RPMI7951 (cell line): ENCODE data around the gene NEBL. TPM values are rescaled to one million over a fixed set of nuclear protein-coding genes. Genes with fewer than 3 reads are reported as not detected.

Experiments used
- DNase-seq: peaks from one replicate; pipeline ENCODE4 v3.0.0-alpha.2; 2012; ENCODE audit warnings: low read depth
- total RNA-seq: library from RNA; depleted of rRNA; stranded (reverse); fragments of >200 nt; shearing (Covaris generic); gene quantifications from 2 replicates; pipeline ENCODE4 v1.2.3, GENCODE V29; 2014

Gene NEBL
- total RNA-seq, 1 experiment from 2014 or later = under 0.01 TPM

DNA sequence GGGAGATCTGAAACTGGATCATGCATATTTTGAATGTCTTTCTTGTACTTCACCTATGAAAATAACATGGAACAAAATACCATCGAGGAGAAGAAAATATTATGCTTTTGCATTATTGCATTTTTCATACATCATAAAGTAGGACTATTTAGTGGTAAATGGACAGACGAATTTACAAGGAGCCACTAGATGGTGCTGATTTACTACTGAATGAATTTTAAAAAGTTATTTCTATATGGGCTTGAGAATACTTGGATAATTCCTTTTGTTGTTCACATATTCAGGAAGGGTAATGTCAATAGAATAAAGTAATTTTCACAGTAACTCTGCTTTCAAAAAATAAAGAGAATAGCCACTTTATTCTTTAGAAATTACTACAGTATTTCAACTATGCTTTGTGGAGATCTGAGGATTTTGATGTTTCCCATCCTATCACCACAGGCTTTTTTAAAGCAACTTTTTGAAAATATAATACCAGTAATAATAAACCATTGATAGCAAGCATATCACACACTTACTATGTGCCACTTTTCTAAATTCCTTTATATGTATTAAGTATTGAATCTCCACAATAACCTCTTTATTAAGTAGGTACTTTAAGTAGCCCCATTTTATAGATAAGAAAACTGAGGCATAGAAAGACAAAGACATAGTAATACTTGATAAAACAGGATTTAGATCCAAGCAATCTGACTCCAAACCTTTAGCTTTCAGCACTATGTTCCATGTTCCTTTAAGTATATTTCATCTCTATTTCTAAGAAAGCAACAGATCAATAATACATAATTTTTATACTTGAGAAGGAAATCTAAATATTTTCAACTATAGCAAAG is 38.6 kb downstream of the NEBL start:
- DNase-seq = peak; percentile 35

GRCh38 chr10:20856484-20856883 is 40.6 kb downstream of the NEBL start:
- DNase-seq = no peak

DNA sequence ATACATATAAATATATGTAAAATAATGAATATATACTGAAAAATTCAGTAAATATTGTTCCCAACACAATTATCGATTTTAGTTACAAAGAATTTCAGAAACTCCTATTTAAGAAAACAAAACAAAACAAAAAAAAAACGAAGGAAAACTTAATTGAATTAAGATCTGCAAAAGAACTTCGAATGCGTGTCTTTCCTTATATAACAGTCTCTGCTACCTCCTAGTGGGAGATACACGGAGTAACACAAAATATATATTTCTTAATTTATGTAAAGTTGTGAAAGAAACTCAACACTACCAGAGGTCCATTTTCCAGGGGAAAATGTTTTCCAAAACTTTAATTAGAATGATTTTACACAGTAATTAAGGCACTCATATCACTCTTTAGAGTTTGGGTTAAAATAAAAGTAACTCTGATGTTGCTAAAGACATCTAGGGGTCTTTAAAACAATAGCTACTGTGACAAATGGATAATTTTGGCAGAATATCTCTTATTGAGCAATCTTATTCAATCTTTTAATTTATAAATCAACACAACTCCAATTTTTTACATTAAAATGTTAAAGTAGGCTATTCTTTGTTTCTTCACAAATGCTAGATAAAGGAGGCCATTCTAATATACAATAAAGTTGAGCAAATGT is 41.6 kb downstream of the NEBL start:
- DNase-seq = peak; percentile 31

DNA sequence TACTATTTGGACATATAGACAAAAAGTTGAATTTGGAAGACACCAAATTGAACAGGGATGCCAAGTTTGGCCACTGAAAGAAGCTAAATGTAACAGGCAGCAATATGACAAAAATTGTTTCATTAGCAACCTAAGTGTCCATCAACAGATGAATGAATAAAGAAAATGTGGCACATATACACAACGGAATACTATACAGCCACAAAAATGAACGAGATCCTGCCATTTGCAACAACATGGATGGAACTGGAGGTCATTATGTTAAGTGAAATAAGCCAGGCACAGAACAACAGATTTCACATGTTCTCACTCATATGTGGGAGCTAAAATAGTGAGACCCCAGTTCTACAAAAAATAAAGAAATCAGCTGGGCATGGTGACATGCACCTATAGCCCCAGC is 43.8 kb downstream of the NEBL start:
- no peak for DNase-seq

GRCh38 chr10:20852303-20852702 is 44.8 kb downstream of the NEBL start:
- DNase-seq = no peak

DNA sequence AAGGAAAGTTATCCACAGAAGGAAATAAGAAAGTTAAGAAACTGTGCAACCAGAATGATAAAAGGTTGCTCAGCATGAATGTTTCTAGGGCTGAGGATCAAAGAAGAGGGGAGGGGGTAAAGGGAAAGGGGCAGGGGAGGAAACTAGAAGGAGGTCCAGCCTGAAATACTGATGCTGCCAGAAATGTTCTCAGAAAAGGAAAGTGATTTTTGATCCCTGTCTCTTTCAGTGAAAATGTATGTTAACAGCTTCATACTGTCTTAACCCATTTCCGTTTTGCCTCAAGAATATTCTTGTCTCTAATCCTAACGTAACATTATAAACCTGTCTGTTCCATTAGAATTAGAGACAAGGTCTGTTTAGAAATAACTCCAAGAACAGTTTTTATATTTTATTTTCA is 49.6 kb downstream of the NEBL start:
- DNase-seq = no peak

- no peak for DNase-seq
Observed at GRCh38 chr10:20846263-20846662, 50.8 kb downstream of the NEBL start.

DNA sequence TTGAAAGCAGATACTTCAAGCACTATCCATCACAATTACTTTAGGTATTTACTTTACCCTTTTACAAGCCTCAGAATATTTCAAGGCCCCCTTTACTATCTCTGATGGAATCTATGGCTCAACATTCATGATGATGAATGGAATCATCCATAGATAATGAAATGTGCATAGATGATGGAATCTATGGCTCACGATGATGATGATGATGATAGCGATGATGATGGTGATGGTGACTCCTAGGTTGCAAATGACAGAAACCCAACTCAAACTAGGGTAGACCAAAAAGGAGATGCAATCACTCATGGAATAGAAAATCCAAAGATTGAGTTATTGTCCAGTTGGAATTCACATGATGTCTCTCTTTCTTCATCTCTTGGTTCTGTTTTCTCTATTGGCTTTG is 55.7 kb downstream of the NEBL start:
- no peak for DNase-seq

- no peak for DNase-seq
Observed at GRCh38 chr10:20839910-20840309, 57.2 kb downstream of the NEBL start.

DNA sequence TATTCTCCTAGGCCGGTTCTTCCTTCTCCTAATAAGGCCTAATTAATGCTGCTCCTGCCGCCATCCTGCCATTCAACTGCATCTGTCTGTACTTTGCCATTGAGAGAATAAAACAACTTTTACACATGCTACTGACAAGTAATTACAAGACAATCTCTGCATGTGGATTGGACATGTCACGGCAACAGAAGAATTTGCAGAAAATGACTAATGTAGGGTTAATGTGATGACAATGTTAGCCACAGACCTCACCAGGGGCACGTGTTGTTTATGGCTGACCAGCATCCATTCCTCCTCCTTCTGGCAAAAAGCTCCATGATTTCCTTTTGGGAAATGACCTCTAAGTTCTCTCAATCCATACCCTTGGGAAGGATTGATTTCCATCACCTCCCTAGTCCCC is 58.0 kb downstream of the NEBL start:
- no peak for DNase-seq

DNA sequence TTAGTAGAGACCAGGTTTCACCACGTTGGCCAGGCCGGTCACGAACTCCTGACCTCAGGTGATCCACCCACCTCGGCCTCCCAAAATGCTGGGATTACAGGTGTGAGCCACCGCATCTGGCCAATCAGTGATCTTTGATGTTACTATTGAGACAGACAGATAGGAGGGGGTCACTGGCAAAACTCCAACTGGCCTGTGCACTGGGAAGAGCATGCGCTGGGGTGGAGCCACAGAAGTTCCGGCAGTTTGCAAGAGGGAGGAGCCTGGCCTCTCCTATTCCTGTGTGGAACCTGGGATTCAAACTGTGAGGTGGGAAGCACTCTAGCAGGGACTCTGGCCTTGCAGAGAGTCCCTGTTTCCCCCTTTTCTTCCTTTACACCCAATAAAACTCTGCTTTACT is 60.7 kb downstream of the NEBL start:
- DNase-seq = no peak

GRCh38 chr10:20835335-20835734 is 61.8 kb downstream of the NEBL start:
- no peak for DNase-seq

DNA sequence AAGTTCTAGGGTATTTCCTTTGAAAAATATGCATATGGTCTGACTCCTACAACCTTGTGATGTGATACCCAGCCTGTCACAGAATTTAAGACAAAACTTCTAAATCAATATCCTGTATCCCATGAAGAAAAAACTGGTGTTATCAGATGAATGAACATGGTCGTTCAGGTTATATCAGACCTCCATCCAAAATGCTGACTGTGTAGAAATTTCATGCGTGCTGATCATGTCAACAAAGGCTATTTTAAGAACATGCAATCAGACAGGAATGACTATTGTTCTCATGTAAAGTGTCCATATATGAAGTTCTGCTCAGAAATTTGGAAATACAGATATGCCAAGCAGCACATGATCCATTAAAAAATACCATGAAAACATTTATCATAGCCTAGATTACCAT is 62.3 kb downstream of the NEBL start:
- no peak for DNase-seq

DNA sequence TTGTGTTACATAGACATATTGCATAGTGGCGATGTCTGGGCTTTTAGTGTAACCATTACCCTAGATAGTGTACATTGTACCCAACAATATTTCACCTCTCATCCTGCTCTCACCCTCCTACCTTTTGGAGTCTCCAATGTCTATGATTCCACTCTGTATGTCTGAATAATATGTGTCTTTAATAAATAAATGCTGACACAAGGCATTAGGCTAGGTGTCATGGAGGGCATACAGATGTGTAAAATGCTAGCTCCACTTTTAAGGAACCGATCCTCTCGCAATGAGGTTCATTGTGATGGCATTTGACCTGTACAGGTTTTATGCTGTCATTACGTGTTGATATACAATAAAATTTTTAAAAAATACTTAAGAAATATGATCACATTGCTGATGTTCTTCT is 74.3 kb downstream of the NEBL start:
- no peak for DNase-seq

- DNase-seq = no peak
Observed at GRCh38 chr10:20817646-20818045, 79.5 kb downstream of the NEBL start.

DNA sequence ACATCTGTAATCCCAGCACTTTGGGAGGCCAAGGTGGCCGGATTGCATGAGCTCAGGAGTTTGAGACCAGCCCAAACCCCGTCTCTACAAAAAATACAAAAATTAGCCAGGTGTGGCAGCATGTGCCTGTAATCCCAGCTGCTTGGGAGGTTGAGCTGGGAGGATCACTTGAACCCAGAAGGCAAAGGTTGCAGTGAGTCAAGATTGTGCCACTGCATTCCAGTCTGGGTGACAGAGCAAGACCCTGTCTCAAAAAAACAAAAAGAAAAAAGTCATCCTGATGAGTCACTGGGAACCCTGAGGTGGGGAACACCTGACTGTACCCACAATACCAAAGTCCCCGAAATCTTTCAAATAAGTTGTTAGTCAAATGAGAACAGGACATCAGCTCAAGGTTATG is 80.0 kb downstream of the NEBL start:
- no peak for DNase-seq

DNA sequence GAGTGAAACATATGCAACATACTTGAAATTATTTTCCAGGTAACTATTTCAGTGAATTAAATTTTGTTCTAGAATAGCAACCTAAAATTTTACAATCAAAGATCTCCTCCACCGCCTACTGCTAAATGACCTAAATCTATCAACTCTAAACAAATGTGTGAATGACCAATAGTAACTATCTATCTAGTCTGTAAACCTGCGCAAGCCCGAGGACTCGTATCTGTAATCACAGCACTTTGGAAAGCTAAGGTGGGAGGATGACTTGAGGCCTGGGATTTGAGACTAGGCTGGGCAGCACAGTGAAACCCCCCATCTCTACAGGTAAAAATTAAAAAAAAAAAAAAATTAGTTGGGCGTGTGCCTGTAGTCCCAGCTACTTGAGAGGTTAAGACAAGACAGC is 83.0 kb downstream of the NEBL start:
- no peak for DNase-seq

DNA sequence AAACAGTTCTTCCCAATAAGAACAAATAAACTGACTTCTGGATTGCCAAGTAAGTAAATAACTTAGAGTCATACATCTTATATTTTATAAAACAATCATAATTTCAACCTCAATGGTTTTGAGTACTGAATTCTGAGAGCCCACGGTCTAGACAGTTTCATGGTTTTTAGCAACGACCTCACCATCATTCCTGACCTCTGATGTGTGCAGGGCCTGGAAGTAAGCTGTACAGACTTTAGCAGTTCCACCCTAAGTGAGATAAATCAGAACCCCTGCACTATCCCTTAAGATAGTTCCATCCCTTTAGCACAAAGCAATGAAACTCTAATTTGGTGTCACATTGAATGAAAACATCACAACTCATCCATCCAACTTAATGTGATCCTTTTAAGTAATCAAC is 86.0 kb downstream of the NEBL start:
- DNase-seq = no peak

GRCh38 chr10:20809631-20810030 is 87.5 kb downstream of the NEBL start:
- no peak for DNase-seq

GRCh38 chr10:20806487-20806886 is 90.6 kb downstream of the NEBL start:
- no peak for DNase-seq

DNA sequence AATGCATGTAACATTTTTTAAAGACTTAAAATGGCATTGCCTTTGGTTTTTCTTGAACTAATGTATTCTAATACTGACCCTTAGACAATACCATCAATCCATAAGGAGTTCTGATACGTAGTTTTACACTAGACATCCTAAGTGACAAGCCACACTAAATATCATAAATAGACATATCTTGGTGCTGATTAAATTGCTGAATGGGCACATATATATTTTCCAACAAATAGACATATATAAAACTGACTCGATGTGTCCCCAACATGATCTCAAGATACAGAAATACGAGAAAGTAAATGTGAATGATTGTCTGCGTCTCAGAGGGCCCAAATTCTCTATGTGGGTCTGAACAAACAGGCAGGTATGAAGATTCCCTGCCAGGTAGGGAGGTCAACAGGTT is 99.8 kb downstream of the NEBL start:
- DNase-seq = no peak

DNA sequence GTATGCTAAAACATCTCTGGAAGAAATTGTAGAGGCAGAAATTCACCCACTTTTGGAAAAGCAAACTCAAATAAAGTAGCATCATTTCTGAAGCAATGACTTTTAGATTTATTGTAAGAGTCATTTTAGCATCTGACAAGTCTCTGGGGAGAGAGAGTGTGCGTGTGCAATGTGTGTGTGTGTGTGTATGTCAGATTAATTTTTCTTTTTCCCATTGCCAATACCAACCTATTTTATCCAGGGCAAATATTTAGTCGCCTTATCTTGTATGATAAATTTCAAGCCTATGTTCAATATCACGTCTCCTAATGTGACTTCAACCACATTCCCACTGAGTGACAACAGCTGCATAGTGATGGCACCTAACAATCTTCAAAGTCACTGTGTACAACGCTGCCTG is 101.7 kb downstream of the NEBL start:
- no peak for DNase-seq

GRCh38 chr10:20785174-20785573 is 111.9 kb downstream of the NEBL start:
- DNase-seq = no peak
